ENCODE results near the gene RORB.

RORB gene

DNA sequence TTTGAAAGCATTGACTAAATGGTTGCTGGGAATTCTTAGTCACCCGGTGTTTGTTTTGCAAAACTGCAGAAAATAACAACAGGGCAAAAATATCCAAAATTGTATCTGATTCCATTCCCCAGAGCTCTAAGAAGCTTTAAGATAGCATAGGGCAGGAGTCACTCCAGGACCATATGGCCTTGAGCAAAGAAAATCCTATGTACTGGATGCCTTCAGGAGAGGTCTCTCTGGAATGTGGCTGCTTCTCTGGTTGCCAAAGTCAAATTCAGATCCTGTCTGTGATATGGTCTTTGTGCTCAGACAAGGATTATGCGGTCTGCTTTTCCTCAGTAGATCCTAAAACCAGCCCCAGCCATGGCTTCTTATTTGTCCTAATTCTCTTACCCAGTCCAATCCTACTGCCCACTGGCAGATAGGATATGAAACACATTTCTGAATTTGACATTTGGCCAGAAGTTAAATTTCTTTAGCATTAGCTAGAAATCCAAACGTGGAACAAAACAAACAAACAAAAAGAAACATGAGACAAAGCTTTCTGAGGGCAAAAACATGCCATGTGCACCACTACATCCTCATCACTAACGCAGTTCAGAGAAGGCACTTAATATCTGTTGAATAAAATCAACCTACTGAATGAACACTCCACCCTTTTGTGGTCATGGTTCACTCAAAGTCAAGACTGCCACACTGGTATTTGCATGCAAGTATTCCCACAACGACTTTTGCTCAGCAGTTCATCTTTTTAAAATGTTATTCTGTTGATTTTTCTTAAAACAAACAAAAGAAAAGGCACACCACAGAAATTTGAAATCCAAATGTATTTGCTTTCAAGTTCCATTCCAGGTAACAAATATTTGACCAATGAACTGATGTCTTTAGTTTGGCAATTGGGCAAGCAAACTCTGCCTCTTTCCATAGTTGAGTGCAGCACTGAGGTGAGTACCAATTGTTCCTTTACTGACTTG, 224.8 kb downstream of the RORB start:
- Histone ChIP-seq H3K4me1 (ENCODE audit: control insufficient read depth in 1 of 2, insufficient read depth in 2 of 2, low read length in 2 of 2) (no peaks in the 10 kb centered on the region), H3K9me3 (ENCODE audit: control insufficient read depth in 1 of 2, low read length in 2 of 2) (no peaks in the 10 kb centered on the region), H3K36me3 (ENCODE audit: control insufficient read depth in 1 of 2, insufficient read depth in 2 of 2, low read length in 2 of 2) (no peaks in the 10 kb centered on the region), H3K4me3 (ENCODE audit: low read depth in 1 of 2, low read length in 2 of 2) (no peak overlapping the region), H3K27ac (ENCODE audit: low read length) (no peak overlapping the region), H3K27me3 (ENCODE audit: low read depth, low read length) (no peaks in the 10 kb centered on the region)

GRCh38 chr9:74724317-74724716, 227.2 kb downstream of the RORB start:
- no peaks in the 10 kb centered on the region for H3K4me1 ChIP-seq (ENCODE audit: control insufficient read depth in 1 of 2, insufficient read depth in 2 of 2, low read length in 2 of 2)
- no peak overlapping the region for H3K4me3 ChIP-seq (ENCODE audit: low read depth in 1 of 2, low read length in 2 of 2)
- H3K27ac ChIP-seq (ENCODE audit: low read length) = no peak overlapping the region
- H3K27me3 ChIP-seq (ENCODE audit: low read depth, low read length) = no peaks in the 10 kb centered on the region
- no peaks in the 10 kb centered on the region for H3K36me3 ChIP-seq (ENCODE audit: control insufficient read depth in 1 of 2, insufficient read depth in 2 of 2, low read length in 2 of 2)
- H3K9me3 ChIP-seq (ENCODE audit: control insufficient read depth in 1 of 2, low read length in 2 of 2) = no peaks in the 10 kb centered on the region

GRCh38 chr9:74726581-74726980, 229.4 kb downstream of the RORB start:
- Histone ChIP-seq H3K9me3 (ENCODE audit: control insufficient read depth in 1 of 2, low read length in 2 of 2) (no peaks in the 10 kb centered on the region), H3K27ac (ENCODE audit: low read length) (no peak overlapping the region), H3K36me3 (ENCODE audit: control insufficient read depth in 1 of 2, insufficient read depth in 2 of 2, low read length in 2 of 2) (no peaks in the 10 kb centered on the region), H3K27me3 (ENCODE audit: low read depth, low read length) (no peaks in the 10 kb centered on the region), H3K4me1 (ENCODE audit: control insufficient read depth in 1 of 2, insufficient read depth in 2 of 2, low read length in 2 of 2) (no peaks in the 10 kb centered on the region), H3K4me3 (ENCODE audit: low read depth in 1 of 2, low read length in 2 of 2) (no peak overlapping the region)

DNA sequence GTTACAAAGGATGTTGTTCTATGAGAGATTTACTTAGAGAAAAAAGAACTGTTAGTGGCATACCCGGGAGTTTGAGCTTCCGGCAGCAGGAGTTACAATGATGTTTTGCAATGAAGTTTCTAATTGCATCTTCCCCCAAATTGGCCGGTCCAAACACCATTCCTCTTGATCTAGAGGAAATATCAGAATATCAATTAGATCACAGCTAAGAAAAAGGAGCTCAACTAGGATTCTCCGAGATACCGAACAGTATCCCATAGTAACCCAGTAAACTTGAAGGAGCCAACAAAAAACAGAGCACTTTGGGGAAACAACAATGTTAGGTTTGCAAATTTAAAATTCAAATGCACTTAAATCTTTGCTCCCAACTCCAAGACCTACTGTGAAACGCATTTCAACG, 231.0 kb downstream of the RORB start:
- no peaks in the 10 kb centered on the region for H3K4me1 ChIP-seq (ENCODE audit: control insufficient read depth in 1 of 2, insufficient read depth in 2 of 2, low read length in 2 of 2)
- H3K27me3 ChIP-seq (ENCODE audit: low read depth, low read length) = no peaks in the 10 kb centered on the region
- no peaks in the 10 kb centered on the region for H3K36me3 ChIP-seq (ENCODE audit: control insufficient read depth in 1 of 2, insufficient read depth in 2 of 2, low read length in 2 of 2)
- no peak overlapping the region for H3K4me3 ChIP-seq (ENCODE audit: low read depth in 1 of 2, low read length in 2 of 2)
- no peak overlapping the region for H3K27ac ChIP-seq (ENCODE audit: low read length)
- no peaks in the 10 kb centered on the region for H3K9me3 ChIP-seq (ENCODE audit: control insufficient read depth in 1 of 2, low read length in 2 of 2)

DNA sequence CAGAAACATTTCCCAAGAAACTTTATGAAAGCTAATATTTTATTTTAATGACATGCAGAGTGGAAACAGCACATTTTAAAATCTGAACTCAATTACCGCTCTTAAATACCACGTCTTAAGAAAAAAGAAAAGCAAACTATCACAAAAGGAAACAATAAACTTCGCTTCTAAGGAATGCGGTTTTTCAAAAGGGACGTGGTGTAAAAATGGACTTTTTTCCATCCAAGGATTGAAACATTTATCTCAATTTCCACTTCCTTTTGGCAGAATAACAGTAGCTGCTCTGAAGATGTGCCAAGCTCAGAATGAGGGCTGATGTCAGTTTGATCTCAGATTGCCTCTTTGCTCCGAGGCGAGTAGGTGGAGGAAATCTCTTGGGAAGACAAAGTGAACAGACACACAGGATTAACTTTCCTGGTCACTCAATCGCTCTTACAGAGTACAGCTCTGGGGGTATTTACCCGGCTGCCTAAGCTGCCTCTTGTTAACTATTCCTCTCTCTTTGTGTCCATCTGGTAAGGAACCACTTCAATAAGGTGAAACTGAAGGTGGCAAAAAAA, 232.1 kb downstream of the RORB start:
- H3K9me3 ChIP-seq (ENCODE audit: control insufficient read depth in 1 of 2, low read length in 2 of 2) = no peaks in the 10 kb centered on the region
- H3K27ac ChIP-seq (ENCODE audit: low read length) = no peak overlapping the region
- H3K4me1 ChIP-seq (ENCODE audit: control insufficient read depth in 1 of 2, insufficient read depth in 2 of 2, low read length in 2 of 2) = no peaks in the 10 kb centered on the region
- no peaks in the 10 kb centered on the region for H3K27me3 ChIP-seq (ENCODE audit: low read depth, low read length)
- no peak overlapping the region for H3K4me3 ChIP-seq (ENCODE audit: low read depth in 1 of 2, low read length in 2 of 2)
- H3K36me3 ChIP-seq (ENCODE audit: control insufficient read depth in 1 of 2, insufficient read depth in 2 of 2, low read length in 2 of 2) = no peaks in the 10 kb centered on the region

- Histone ChIP-seq H3K36me3 (ENCODE audit: control insufficient read depth in 1 of 2, insufficient read depth in 2 of 2, low read length in 2 of 2) (no peaks in the 10 kb centered on the region), H3K27me3 (ENCODE audit: low read depth, low read length) (no peaks in the 10 kb centered on the region), H3K4me3 (ENCODE audit: low read depth in 1 of 2, low read length in 2 of 2) (no peak overlapping the region), H3K9me3 (ENCODE audit: control insufficient read depth in 1 of 2, low read length in 2 of 2) (no peaks in the 10 kb centered on the region), H3K4me1 (ENCODE audit: control insufficient read depth in 1 of 2, insufficient read depth in 2 of 2, low read length in 2 of 2) (no peaks in the 10 kb centered on the region), H3K27ac (ENCODE audit: low read length) (no peak overlapping the region)
These were observed 238.6 kb downstream of the RORB start for GRCh38 chr9:74735761-74736160.

- no peaks in the 10 kb centered on the region for H3K27me3 ChIP-seq (ENCODE audit: low read depth, low read length)
- H3K4me3 ChIP-seq (ENCODE audit: low read depth in 1 of 2, low read length in 2 of 2) = no peak overlapping the region
- H3K36me3 ChIP-seq (ENCODE audit: control insufficient read depth in 1 of 2, insufficient read depth in 2 of 2, low read length in 2 of 2) = no peaks in the 10 kb centered on the region
- no peaks in the 10 kb centered on the region for H3K9me3 ChIP-seq (ENCODE audit: control insufficient read depth in 1 of 2, low read length in 2 of 2)
- H3K4me1 ChIP-seq (ENCODE audit: control insufficient read depth in 1 of 2, insufficient read depth in 2 of 2, low read length in 2 of 2) = no peaks in the 10 kb centered on the region
- no peak overlapping the region for H3K27ac ChIP-seq (ENCODE audit: low read length)
These were observed 239.5 kb downstream of the RORB start for GRCh38 chr9:74736646-74737045.

- no peak overlapping the region for H3K4me3 ChIP-seq (ENCODE audit: low read depth in 1 of 2, low read length in 2 of 2)
- no peaks in the 10 kb centered on the region for H3K9me3 ChIP-seq (ENCODE audit: control insufficient read depth in 1 of 2, low read length in 2 of 2)
- H3K27ac ChIP-seq (ENCODE audit: low read length) = no peak overlapping the region
- H3K36me3 ChIP-seq (ENCODE audit: control insufficient read depth in 1 of 2, insufficient read depth in 2 of 2, low read length in 2 of 2) = no peaks in the 10 kb centered on the region
- H3K27me3 ChIP-seq (ENCODE audit: low read depth, low read length) = no peaks in the 10 kb centered on the region
- H3K4me1 ChIP-seq (ENCODE audit: control insufficient read depth in 1 of 2, insufficient read depth in 2 of 2, low read length in 2 of 2) = no peaks in the 10 kb centered on the region
These were observed 245.2 kb downstream of the RORB start for GRCh38 chr9:74742191-74742790.

Measured in muscle layer of duodenum (tissue), 2 donors.